ENCODE measurements around the gene RTN4R.
A peak's percentile ranks its signal among the peaks of the same experiment; 100 is the strongest.
"Not testable (repeated sequence)": the region's sequence is repeated elsewhere in the genome, so short reads cannot be mapped to it uniquely, and the experiment has no call there.

RTN4R gene

GRCh38 chr22:20271114-20271994 is 3.2 kb upstream of the RTN4R start:
- H3K27ac ChIP-seq (ENCODE audit: extremely low read depth, low read depth, low read length): no peak overlapping the region
- no peak for TF ChIP-seq ZBTB44 (tag by site-specific recombination; IDR thresholded peaks at IDR 0.05)
- TF ChIP-seq ZBTB1 (tag by site-specific recombination; IDR thresholded peaks at IDR 0.05): no peak
- TF ChIP-seq ZBTB17 (tag by site-specific recombination; IDR thresholded peaks at IDR 0.05): peak; percentile 34; the same call in 1 of the 2 replicates
- TF ChIP-seq ZFP37 (tag by site-specific recombination; IDR thresholded peaks at IDR 0.05): no peak
- TF ChIP-seq ZNF624 (tag by site-specific recombination; IDR thresholded peaks at IDR 0.05): no peak
- no peak for TF ChIP-seq KLF10 (tag by site-specific recombination; IDR thresholded peaks at IDR 0.05)
- TF ChIP-seq, protein P1, sequence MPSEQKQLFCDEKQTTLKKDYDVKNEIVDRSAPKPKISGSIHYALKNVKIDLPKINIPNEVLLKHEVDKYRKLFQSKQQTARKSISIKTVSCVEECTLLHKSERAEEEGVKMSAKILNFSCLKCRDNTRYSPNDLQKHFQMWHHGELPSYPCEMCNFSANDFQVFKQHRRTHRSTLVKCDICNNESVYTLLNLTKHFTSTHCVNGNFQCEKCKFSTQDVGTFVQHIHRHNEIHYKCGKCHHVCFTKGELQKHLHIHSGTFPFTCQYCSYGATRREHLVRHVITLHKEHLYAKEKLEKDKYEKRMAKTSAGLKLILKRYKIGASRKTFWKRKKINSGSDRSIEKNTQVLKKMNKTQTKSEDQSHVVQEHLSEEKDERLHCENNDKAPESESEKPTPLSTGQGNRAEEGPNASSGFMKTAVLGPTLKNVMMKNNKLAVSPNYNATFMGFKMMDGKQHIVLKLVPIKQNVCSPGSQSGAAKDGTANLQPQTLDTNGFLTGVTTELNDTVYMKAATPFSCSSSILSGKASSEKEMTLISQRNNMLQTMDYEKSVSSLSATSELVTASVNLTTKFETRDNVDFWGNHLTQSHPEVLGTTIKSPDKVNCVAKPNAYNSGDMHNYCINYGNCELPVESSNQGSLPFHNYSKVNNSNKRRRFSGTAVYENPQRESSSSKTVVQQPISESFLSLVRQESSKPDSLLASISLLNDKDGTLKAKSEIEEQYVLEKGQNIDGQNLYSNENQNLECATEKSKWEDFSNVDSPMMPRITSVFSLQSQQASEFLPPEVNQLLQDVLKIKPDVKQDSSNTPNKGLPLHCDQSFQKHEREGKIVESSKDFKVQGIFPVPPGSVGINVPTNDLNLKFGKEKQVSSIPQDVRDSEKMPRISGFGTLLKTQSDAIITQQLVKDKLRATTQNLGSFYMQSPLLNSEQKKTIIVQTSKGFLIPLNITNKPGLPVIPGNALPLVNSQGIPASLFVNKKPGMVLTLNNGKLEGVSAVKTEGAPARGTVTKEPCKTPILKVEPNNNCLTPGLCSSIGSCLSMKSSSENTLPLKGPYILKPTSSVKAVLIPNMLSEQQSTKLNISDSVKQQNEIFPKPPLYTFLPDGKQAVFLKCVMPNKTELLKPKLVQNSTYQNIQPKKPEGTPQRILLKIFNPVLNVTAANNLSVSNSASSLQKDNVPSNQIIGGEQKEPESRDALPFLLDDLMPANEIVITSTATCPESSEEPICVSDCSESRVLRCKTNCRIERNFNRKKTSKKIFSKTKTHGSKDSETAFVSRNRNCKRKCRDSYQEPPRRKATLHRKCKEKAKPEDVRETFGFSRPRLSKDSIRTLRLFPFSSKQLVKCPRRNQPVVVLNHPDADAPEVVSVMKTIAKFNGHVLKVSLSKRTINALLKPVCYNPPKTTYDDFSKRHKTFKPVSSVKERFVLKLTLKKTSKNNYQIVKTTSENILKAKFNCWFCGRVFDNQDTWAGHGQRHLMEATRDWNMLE (tag by site-specific recombination; conservative IDR thresholded peaks at IDR 0.05; ENCODE audit: low read depth): no peak
- TF ChIP-seq ZNF626 (tag by site-specific recombination; IDR thresholded peaks at IDR 0.05): no peak
- TF ChIP-seq, protein P2, sequence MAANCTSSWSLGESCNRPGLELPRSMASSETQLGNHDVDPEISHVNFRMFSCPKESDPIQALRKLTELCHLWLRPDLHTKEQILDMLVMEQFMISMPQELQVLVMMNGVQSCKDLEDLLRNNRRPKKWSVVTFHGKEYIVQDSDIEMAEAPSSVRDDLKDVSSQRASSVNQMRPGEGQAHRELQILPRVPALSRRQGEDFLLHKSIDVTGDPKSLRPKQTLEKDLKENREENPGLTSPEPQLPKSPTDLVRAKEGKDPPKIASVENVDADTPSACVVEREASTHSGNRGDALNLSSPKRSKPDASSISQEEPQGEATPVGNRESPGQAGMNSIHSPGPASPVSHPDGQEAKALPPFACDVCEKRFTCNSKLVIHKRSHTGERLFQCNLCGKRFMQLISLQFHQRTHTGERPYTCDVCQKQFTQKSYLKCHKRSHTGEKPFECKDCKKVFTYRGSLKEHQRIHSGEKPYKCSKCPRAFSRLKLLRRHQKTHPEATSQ (tag by site-specific recombination; IDR thresholded peaks at IDR 0.05): no peak
- ChIA-PET POLR2A (no interaction called here), CTCF (interaction anchor here (0.6 to 1.3 kb wide), 4 partner anchors 33 to 1477 kb away, joined by 3 to 5 read pairs (median 5); no protein-coding TSS in a partner anchor)
- no peaks in the 10 kb centered on the region for H3K36me3 ChIP-seq (ENCODE audit: control insufficient read depth in 2 of 2, insufficient read depth in 1 of 2, low read length in 2 of 2)
- H3K4me1 ChIP-seq (ENCODE audit: control insufficient read depth, insufficient read depth, low read length): no peaks in the 10 kb centered on the region
- no peak overlapping the region for H3K4me3 ChIP-seq (ENCODE audit: low read depth, low read length)
- H3K9me3 ChIP-seq (ENCODE audit: control insufficient read depth, insufficient read depth, low read depth, low read length): no peaks in the 10 kb centered on the region

- H3K4me1 ChIP-seq (ENCODE audit: control insufficient read depth, insufficient read depth, low read length); H3K9me3 ChIP-seq (ENCODE audit: control insufficient read depth, insufficient read depth, low read depth, low read length); H3K27ac ChIP-seq (ENCODE audit: extremely low read depth, low read depth, low read length); H3K4me3 ChIP-seq (ENCODE audit: low read depth, low read length); POLR2A ChIA-PET; H3K36me3 ChIP-seq (ENCODE audit: control insufficient read depth in 2 of 2, insufficient read depth in 1 of 2, low read length in 2 of 2): not testable (repeated sequence)
- CTCF ChIA-PET: interaction anchor here (1.3 to 1.5 kb wide), 2 partner anchors 110 to 113 kb away, joined by 4 to 5 read pairs; no protein-coding TSS in a partner anchor
- TF ChIP-seq, protein P3, sequence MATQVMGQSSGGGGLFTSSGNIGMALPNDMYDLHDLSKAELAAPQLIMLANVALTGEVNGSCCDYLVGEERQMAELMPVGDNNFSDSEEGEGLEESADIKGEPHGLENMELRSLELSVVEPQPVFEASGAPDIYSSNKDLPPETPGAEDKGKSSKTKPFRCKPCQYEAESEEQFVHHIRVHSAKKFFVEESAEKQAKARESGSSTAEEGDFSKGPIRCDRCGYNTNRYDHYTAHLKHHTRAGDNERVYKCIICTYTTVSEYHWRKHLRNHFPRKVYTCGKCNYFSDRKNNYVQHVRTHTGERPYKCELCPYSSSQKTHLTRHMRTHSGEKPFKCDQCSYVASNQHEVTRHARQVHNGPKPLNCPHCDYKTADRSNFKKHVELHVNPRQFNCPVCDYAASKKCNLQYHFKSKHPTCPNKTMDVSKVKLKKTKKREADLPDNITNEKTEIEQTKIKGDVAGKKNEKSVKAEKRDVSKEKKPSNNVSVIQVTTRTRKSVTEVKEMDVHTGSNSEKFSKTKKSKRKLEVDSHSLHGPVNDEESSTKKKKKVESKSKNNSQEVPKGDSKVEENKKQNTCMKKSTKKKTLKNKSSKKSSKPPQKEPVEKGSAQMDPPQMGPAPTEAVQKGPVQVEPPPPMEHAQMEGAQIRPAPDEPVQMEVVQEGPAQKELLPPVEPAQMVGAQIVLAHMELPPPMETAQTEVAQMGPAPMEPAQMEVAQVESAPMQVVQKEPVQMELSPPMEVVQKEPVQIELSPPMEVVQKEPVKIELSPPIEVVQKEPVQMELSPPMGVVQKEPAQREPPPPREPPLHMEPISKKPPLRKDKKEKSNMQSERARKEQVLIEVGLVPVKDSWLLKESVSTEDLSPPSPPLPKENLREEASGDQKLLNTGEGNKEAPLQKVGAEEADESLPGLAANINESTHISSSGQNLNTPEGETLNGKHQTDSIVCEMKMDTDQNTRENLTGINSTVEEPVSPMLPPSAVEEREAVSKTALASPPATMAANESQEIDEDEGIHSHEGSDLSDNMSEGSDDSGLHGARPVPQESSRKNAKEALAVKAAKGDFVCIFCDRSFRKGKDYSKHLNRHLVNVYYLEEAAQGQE (tag by site-specific recombination; IDR thresholded peaks at IDR 0.05): peak; percentile 89
These were observed 2.3 kb upstream of the RTN4R start for GRCh38 chr22:20270190-20271113.

Data from HEK293 (cell line).